ENCODE data around the gene PRUNE1.

The PRUNE1 gene

DNA sequence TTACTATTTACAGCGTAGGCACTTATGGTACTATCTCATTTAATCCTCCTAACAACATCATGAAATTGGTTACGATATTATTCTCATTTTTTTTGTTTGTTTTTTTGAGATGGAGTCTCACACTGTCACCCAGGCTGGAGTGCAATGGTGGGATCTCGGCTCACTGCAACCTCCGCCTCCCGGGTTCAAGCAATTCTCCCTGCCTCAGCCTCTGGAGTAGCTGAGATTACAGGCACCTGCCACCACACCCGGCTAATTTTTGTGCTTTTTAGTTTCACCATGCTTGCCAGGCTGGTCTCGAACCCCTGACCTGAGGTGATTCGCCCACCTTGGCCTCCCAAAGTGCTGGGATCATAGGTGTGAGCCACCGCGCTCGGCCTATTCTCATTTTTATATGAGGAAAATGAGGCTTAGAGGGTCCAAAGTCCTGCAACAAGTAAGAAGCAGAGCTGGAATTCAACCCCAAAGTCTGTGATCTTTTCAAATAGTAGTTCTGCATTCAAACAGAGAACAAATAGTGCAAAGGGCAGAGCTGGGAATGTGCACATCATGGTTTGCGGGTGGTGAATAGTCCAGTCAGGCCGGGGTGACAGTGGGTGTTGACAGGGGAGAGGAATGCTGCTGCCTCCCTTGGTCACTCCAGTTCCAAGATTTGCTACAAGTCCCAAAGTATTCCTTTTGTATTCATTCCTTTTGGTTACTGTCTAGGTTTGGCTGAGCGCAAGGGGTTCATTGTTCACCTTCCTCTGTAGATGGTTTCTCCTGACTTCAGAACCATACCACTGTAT is 4.6 kb downstream of the PRUNE1 start:
- Mint-ChIP-seq H3K36me3 (ENCODE audit: low read depth) (peaks cover 5% of the 10 kb centered on the region), H3K27me3 (ENCODE audit: low read depth) (no peaks in the 10 kb centered on the region), H3K4me1 (peaks cover 37% of the 10 kb centered on the region), H3K4me3 (peak overlapping the region; percentile 9 to 61 (median 24)), H3K9me3 (no peaks in the 10 kb centered on the region), H3K27ac (peak overlapping the region; percentile 86 to 95 (median 92))
- TF ChIP-seq, protein P1, sequence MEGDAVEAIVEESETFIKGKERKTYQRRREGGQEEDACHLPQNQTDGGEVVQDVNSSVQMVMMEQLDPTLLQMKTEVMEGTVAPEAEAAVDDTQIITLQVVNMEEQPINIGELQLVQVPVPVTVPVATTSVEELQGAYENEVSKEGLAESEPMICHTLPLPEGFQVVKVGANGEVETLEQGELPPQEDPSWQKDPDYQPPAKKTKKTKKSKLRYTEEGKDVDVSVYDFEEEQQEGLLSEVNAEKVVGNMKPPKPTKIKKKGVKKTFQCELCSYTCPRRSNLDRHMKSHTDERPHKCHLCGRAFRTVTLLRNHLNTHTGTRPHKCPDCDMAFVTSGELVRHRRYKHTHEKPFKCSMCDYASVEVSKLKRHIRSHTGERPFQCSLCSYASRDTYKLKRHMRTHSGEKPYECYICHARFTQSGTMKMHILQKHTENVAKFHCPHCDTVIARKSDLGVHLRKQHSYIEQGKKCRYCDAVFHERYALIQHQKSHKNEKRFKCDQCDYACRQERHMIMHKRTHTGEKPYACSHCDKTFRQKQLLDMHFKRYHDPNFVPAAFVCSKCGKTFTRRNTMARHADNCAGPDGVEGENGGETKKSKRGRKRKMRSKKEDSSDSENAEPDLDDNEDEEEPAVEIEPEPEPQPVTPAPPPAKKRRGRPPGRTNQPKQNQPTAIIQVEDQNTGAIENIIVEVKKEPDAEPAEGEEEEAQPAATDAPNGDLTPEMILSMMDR (IDR thresholded peaks at IDR 0.05; ENCODE audit: unreplicated experiment in 3 of 3), result no peak

DNA sequence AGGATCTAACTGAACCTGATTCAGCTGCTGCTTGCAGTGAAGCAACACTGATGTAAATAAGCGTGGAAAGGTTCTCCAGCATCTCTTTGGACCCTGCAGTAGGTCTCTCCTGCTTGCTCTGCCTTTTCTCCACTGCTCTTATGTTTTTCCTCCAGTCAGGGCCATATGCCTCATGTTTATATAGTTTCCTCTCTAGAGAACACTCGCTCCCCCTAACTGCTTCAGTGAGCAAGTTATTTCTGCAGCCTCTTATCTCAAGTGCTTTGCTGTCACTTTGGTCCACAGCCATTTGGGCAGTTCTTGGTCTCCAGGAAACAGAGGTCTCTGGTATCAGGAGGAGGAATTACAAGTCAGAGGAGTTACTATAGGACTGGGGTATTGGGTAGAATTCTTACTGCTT is 5.3 kb downstream of the PRUNE1 start:
- TF ChIP-seq, protein P1 (IDR thresholded peaks at IDR 0.05; ENCODE audit: unreplicated experiment in 3 of 3), result peak in 1 of 3 experiments; percentile 15
- Mint-ChIP-seq H3K27ac (peak overlapping the region; percentile 86 to 95 (median 92)), H3K4me1 (peaks cover 35% of the 10 kb centered on the region), H3K4me3 (peak overlapping the region; percentile 9 to 61 (median 24)), H3K36me3 (ENCODE audit: low read depth) (peaks cover 12% of the 10 kb centered on the region), H3K9me3 (no peaks in the 10 kb centered on the region), H3K27me3 (ENCODE audit: low read depth) (no peaks in the 10 kb centered on the region)

DNA sequence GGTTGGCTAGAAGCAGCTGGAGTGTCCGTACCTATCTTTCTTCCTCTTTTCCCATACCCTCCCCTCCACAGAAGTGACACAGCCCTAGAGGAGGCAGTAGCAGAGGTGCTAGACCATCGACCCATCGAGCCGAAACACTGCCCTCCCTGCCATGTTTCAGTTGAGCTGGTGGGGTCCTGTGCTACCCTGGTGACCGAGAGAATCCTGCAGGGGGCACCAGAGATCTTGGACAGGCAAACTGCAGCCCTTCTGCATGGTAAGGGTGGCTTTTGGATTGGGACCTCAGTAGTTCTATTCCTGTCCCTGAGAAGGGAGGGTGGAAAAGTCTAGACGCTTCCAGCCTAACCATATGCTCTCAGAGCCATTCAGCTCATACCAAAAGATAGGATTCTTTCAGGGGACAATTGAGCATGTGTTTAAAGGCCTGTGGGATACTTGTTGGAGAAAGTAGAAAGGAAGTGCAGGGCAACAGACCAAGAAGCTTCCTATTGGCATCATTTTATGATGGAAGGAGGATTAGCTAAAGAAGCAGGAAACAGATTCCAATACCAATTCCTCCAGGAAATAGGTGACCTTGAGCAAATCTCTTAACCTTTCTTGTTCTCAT is 16.4 kb downstream of the PRUNE1 start:
- TF ChIP-seq, protein P1 (IDR thresholded peaks at IDR 0.05; ENCODE audit: unreplicated experiment in 3 of 3), result peak; percentile 46 to 64 (median 53)
- peaks cover 14% of the 10 kb centered on the region for H3K4me1 Mint-ChIP-seq
- no peaks in the 10 kb centered on the region for H3K27me3 Mint-ChIP-seq (ENCODE audit: low read depth)
- no peaks in the 10 kb centered on the region for H3K9me3 Mint-ChIP-seq
- peak overlapping the region; percentile 67 to 84 (median 74) for H3K27ac Mint-ChIP-seq
- H3K36me3 Mint-ChIP-seq (ENCODE audit: low read depth), result peaks cover 44% of the 10 kb centered on the region
- no peak overlapping the region for H3K4me3 Mint-ChIP-seq

DNA sequence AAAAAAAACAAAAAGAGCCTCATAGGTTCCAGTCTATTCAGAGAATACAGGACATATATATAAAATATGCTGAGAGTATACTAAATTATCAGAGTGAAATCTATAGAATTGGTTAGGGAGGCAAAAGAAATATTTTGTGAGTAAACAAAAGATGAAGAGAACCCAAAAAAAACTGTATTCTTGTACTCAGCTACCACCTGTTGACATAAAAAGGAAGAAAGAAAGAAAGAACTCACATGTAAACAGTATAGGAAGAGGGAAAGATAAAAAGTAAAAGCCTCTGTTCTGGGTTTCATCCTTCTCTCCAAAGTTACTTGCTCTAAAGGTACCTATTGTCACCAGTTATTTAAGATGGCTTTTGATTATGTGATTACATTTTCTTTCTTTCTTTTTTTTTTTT is 18.2 kb downstream of the PRUNE1 start:
- TF ChIP-seq, protein P1 (IDR thresholded peaks at IDR 0.05; ENCODE audit: unreplicated experiment in 3 of 3), result no peak

DNA sequence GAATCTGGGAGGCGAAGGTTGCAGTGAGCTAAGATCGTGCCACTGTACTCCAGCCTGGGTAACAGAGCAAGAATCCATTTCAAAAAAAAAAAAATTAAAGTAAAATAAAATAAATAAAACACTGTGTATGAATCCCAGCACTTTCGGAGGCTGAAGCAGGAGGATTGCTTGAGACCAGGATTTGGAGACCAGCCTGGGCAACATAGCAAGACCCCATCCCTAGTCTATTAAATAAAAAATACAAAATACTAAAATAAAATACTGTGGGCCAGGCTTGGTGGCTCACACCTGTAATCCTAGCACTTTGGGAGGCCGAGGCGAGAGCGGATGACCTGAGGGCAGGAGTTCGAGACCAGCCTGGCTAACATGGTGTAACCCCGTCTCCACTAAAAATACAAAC is 23.9 kb downstream of the PRUNE1 start:
- TF ChIP-seq, protein P1 (IDR thresholded peaks at IDR 0.05; ENCODE audit: unreplicated experiment in 3 of 3), result no peak
- Mint-ChIP-seq H3K27ac (no peak overlapping the region), H3K4me3 (no peak overlapping the region), H3K27me3 (ENCODE audit: low read depth) (no peaks in the 10 kb centered on the region), H3K9me3 (no peaks in the 10 kb centered on the region), H3K4me1 (no peaks in the 10 kb centered on the region), H3K36me3 (ENCODE audit: low read depth) (peaks cover 65% of the 10 kb centered on the region)

More for the DNA sequence above, 18.2 kb downstream of the PRUNE1 start:
- Mint-ChIP-seq H3K4me3 (no peak overlapping the region), H3K27ac (no peak overlapping the region), H3K9me3 (no peaks in the 10 kb centered on the region), H3K36me3 (ENCODE audit: low read depth) (peaks cover 54% of the 10 kb centered on the region), H3K27me3 (ENCODE audit: low read depth) (no peaks in the 10 kb centered on the region), H3K4me1 (peaks cover 14% of the 10 kb centered on the region)

Measured in nephron (organoid).